GM10266 (cell line): ENCODE results near the gene HECTD1.

Experiments used
- DNase-seq: peaks from one replicate; pipeline ENCODE4 v3.0.0; 2012; ENCODE audit errors: extremely low spot score
- TF ChIP-seq, protein P1 (sequence below): IDR thresholded peaks from 2 replicates; pipeline ENCODE4 v1.5.1; 2012; ENCODE audit warnings: mild to moderate bottlenecking, low read depth; ENCODE audit not compliant: control insufficient read depth, insufficient read depth; ENCODE audit errors: missing control alignments

Gene HECTD1

GRCh38 chr14:31164115-31164514, 43.5 kb downstream of the HECTD1 start:
- DNase-seq = no peak
- TF ChIP-seq, protein P1, sequence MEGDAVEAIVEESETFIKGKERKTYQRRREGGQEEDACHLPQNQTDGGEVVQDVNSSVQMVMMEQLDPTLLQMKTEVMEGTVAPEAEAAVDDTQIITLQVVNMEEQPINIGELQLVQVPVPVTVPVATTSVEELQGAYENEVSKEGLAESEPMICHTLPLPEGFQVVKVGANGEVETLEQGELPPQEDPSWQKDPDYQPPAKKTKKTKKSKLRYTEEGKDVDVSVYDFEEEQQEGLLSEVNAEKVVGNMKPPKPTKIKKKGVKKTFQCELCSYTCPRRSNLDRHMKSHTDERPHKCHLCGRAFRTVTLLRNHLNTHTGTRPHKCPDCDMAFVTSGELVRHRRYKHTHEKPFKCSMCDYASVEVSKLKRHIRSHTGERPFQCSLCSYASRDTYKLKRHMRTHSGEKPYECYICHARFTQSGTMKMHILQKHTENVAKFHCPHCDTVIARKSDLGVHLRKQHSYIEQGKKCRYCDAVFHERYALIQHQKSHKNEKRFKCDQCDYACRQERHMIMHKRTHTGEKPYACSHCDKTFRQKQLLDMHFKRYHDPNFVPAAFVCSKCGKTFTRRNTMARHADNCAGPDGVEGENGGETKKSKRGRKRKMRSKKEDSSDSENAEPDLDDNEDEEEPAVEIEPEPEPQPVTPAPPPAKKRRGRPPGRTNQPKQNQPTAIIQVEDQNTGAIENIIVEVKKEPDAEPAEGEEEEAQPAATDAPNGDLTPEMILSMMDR = no peak

GRCh38 chr14:31162910-31163649, 44.5 kb downstream of the HECTD1 start:
- TF ChIP-seq, protein P1 = no peak
- DNase-seq = no peak

- TF ChIP-seq, protein P1 = no peak
- DNase-seq = no peak
Measured at GRCh38 chr14:31161274-31161673, 46.3 kb downstream of the HECTD1 start.

- no peak for DNase-seq
- TF ChIP-seq, protein P1 = no peak
Measured at GRCh38 chr14:31159682-31160296, 47.8 kb downstream of the HECTD1 start.

- no peak for DNase-seq
- TF ChIP-seq, protein P1 = no peak
Measured at GRCh38 chr14:31154956-31155355, 52.6 kb downstream of the HECTD1 start.

DNA sequence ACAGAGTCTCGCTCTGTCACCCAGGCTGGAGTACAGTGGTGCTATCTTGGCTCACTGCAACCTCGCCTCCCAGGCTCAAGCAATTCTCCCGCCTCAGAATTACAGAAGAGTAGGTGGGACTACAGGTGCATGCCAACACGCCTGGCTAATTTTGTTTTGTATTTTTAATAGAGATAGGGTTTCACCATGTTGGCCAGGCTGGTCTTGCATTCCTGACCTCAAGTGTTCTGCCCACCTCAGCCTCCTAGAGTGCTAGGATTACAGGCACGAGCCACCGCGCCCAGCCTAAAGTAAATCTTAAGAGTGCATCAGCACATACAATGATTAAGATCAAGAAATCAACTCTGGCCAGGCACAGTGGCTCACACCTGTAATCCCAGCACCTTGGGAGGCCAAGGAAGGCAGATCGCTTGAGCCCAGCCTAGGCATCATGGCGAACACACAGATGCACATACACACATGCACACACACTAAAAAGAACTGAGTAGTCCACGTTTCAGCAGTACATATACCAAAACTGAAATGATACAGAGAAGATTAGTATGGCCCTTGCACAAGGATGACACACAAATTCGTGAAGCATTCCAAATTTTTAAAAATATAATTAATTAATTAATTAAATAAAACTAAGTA, 65.0 kb downstream of the HECTD1 start:
- no peak for DNase-seq
- TF ChIP-seq, protein P1 = no peak
